Right renal pelvis (tissue), 4 donors: ENCODE measurements around the gene SLC26A1. TPM values are rescaled to one million over a fixed set of nuclear protein-coding genes. Genes with fewer than 3 reads are reported as not detected.

Source experiments
- DNase-seq, 4 donors: peaks; one replicate each; pipeline ENCODE4 v3.0.0-alpha.2; 2013; ENCODE audit warnings: low read depth in 4 of 4, low spot score in 3 of 4, missing footprints in 1 of 4
- polyA plus RNA-seq, 4 donors: library from polyadenylated mRNA; unstranded; fragments of 120-200 nt; gene quantifications; one replicate each; pipeline ENCODE4 v1.2.1, GENCODE V29; 2013; ENCODE audit not compliant: insufficient read length in 4 of 4

Gene SLC26A1
- polyA plus RNA-seq, 4 donors = 6.6 to 15.6 (median 9.7) TPM

GRCh38 chr4:967113-968104 lies 25.8 kb downstream of the SLC26A1 start:
- DNase-seq = no peak

DNA sequence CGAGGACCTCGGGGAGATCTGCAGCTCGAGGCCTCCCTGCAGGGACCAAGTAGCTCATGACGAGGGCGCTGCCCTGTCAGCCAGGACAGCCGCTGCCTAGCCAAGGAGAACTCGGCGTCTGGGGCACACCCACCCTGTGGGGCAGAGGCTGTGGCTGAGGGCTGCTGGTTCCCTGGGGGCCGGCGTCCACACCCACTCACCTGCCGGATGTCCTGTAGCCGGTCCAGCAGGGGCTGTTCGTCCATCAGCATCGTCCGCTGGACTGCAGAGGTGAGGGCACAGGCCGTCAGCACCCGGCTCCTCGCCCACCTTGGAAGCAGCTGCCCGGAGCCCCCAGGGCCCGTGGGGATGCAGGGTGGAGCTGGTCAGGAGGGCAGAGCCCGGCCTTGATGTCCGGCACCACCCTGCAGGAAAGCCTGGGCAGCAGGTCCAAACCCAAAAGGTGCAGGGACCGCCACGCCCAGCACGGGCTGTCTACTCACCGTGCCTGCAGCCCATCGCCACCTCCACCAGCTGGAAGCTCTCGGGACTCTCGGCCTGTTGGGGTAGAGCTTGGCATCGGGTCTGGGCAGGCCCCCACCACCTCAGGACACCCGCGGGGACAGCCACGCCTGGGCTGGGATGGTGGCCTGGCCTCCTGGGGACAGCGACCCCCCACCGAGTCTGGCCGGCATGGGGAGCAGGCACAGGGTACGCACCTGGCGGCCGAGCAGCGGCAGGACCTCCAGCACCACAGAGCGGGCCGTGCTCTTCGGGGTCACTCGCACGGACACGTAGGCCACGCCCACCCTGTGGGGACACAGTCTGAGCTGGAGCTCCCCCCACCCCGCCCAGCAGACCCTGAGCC lies 26.7 kb downstream of the SLC26A1 start:
- no peak for DNase-seq

DNA sequence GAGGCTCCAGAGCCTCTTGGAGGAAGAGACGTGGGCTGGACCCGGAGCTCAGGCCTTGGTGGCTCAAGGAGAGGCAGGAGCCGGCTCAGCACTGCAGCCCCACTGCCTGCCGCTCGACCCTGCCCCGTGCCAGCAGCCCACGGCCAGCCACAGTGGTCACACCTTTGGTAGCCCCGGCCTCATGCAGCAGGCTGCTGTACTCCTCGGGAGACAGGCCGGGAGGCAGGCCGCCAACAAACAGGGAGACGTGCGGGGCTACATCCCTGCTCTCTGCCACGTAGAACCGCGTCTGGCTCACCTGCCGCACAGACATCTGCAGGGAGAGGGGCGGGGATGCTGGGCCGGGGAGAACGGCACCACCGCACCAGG lies 27.5 kb downstream of the SLC26A1 start:
- DNase-seq = no peak

GRCh38 chr4:965048-965765 lies 28.0 kb downstream of the SLC26A1 start:
- DNase-seq = no peak

DNA sequence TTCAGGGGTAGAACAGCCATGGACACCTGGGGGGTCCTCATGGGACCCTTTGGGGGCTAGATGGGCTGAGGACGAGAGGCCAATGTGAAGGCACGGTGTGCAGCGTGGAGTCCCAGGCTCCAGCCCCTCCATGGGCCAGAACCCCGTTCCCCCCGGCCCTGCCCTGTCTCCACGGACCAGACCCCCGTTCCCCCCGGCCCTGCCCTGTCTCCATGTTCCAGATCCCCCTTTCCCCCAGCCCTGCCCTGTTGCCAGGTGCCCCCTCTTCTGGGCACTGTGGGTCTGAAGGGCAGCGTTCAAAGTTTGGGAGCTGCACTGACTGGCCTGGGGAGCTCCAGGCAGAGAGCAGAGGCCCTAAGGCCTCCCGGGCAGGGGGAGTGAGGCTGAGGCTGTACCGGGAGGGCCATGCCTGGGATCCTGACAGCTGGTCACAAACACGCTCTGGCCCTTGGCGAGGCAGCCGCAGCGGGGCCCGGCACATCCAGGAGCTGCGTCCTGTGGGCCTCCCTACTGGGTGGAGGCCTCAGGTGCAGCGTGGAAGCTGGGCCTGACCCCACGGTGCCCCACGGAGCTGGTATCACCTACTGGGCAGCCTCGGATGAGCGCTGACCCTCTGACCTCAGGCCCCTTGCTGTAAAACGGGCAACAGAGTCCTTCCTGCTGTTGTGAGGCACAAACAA lies 28.7 kb downstream of the SLC26A1 start:
- no peak for DNase-seq

DNA sequence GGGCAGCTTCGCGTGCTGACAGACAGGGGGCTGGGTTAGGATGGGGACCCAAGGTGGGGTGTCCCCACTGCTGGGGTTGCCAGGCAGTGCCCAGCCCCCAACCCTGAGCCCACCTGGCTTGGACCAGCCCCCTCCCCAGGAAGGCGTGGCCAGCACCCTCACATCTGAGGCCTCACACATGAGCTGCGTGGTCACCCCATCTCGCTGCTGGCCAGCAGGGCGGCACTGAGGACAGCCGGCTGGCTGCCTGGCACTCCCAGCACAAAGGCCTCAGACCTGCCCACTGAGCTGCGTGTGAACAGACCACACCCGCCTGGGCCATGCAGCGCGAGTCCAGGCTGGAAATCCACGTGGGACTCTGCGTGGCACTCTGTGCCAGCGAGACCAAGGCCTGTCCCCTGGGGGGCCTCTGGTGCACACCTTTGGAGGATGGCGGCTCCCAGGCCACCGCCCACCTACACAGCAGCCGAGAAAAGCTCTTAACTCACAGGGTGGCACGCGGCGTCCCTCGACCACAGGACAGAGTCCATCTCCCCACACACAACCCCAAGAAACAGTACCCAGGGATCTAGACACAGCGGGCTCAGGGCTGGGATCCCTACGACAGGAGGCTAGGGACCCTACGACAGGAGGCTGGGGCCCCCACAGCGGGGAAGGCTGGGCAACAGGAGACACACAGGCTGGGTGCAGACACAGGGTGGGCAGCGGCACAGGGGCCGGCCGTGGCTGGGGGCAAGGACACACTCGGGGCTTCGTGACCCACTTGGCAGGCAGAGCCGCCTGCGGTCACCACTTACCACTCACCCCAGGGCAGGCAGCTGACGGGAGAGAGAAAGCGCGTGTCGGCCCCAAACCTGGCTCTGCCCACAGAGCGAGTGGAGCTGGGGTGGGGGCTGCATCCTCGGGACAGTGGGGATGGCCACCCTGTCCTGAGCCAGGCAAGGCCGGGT lies 29.7 kb downstream of the SLC26A1 start:
- DNase-seq = no peak

- DNase-seq = no peak
Measured at GRCh38 chr4:962231-963208, 30.7 kb downstream of the SLC26A1 start.

DNA sequence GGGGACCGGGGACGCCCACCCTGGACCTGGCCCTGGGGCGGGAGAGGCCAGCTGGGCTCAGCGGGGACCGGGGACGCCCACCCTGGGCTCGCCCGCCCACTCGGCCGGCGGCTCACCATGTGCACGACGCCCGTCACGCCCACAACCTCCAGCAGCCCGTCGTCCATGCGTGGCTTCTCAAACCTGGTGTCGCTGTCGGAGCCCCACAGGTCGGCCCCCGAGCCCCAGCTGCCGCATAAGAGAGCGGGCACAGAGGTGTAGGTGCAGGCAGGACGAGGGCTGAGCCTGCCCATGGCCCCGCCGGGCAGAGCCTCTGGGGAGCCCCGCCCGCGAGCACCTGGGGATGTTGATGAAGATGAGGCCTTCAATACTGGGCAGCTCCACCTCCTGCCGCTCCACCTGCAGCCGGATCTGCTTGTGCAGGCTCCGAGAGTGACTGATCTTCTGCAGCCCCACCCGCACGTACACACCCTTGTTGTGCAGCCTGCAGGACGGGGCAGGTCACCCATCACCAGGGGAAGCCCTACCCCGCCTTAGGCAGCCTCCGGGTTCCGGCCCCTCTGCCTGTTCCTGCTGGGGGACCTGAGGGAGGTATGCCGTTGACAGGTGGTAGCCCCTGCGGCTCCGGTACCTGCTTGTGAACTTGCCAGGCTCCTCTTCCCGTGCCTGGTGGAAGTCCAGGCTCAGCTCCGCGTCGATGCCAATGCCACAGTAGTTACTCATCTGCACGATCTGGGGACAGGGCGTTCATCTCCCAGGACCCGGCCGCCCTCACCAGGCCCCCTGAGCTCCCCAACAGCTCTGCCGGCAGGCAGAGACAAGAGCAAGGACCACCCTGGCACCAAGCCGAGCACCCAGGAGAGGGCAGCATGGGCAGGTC lies 31.6 kb downstream of the SLC26A1 start:
- DNase-seq = no peak

DNA sequence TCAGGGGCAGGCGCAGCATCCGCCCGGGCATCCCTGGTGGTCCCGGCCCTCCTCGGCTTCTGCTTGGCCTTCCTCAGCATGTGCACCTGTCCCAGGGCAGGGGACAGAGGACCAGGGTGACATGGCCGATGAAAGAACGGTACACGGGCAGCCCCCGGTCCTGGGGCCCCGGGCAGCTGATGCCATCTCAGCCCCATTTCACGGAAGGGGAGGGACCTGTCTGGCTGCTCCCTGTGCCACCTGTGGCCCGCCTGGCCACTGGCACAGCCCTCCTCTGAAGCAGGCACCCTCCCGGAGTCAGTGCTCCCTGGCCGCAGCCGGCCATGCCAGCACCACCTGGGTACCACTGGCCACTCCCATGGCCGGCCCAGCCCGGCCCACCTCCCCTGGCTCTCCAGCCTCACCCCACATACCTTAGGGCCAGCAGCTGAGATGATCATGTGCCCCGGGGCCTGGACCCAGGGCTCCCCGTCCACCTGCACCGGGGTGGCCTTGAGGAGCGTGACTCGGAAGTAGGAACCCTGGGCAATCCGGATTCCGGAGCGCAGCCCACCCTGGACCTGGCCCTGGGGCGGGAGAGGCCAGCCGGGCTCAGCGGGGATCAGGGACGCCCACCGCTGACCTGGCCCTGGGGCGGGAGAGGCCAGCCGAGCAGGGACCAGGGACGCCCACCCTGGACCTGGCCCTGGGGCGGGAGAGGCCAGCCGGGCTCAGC lies 32.4 kb downstream of the SLC26A1 start:
- no peak for DNase-seq

- no peak for DNase-seq
Measured at GRCh38 chr4:960140-960635, 33.0 kb downstream of the SLC26A1 start.

GRCh38 chr4:959338-960139 lies 33.7 kb downstream of the SLC26A1 start:
- DNase-seq = no peak

- no peak for DNase-seq
Measured at GRCh38 chr4:958696-959337, 34.4 kb downstream of the SLC26A1 start.

GRCh38 chr4:958314-958665 lies 34.9 kb downstream of the SLC26A1 start:
- no peak for DNase-seq

- DNase-seq = no peak
Measured at GRCh38 chr4:957581-958313, 35.5 kb downstream of the SLC26A1 start.
